ENCODE results near the gene CCDC170.

- no peak for TF ChIP-seq CTCF (IDR thresholded peaks at IDR 0.05; ENCODE audit: low read length)
- TF ChIP-seq EZH2 (IDR thresholded peaks at IDR 0.05; ENCODE audit: borderline replicate concordance, low read length): no peak
Observed at GRCh38 chr6:151641028-151641427, 147.2 kb downstream of the CCDC170 start.
